K562 (cell line): ENCODE data around the gene KCNMB2. TPM values are rescaled to one million over a fixed set of nuclear protein-coding genes. Genes with fewer than 3 reads are reported as not detected.

Experiments
- ATAC-seq: fragments of 200-7000 bp; cut with Tn5 transposase; 3 replicates; pipeline ENCODE4 v1.9.1; 2020; ENCODE audit warnings: moderate library complexity
- BruUV-seq: library from RNA; stranded (reverse); fragments of 400-500 nt; replicated peaks from 2 replicates; lab custom pipeline; 2021; lab: Mats Ljungman, UMichigan
- CTCF ChIA-PET: fragments of 300-600 bp; formaldehyde crosslinking; extraction: SDS; loops from one replicate; lab custom pipeline; 2021; ENCODE audit warnings: low intra/inter-chr PET ratio; lab: Yijun Ruan, JAX
- POLR2A ChIA-PET: fragments of 300-600, 350-650 bp; sonication (Branson Sonifier 250); formaldehyde crosslinking; extraction: SDS; loops from one replicate; lab custom pipeline; 2021; ENCODE audit warnings: antibody characterized with exemption, inconsistent platforms; lab: Yijun Ruan, JAX
- DNase-seq, 4 experiments: peaks; one replicate each; pipeline versions ENCODE4 v3.0.0 to v3.0.0-alpha.2; 2011 to 2018; ENCODE audit warnings: low spot score in 3 of 4, mixed read lengths in 3 of 4; ENCODE audit errors: extremely low read depth in 1 of 4
- FAIRE-seq: peaks from 2 replicates; lab custom pipeline; 2011; peaks lifted over from hg19 to GRCh38; lab: Jason Lieb, UNC
- H2AFZ ChIP-seq: 2 replicates; pipeline ENCODE4 v1.6.0; 2011; ENCODE audit warnings: low read depth, low read length, control low read depth, inconsistent platforms
- H3K27ac ChIP-seq: fragments of 200-600 bp; 3 replicates; pipeline ENCODE4 v1.8.0; 2011; ENCODE audit warnings: low read depth, mild to moderate bottlenecking, control low read depth, inconsistent platforms, low read length, moderate library complexity, mixed read lengths; ENCODE audit errors: extremely low read depth
- H3K27me3 ChIP-seq, 2 experiments: fragments of 300-600 bp in 1 of 2; 2 replicates in 1 of 2; 3 replicates in 1 of 2; pipeline versions ENCODE4 v1.6.0 to v1.8.0; 2011; ENCODE audit warnings: inconsistent platforms in 2 of 2, low read length in 2 of 2, mild to moderate bottlenecking in 1 of 2, mixed read lengths in 1 of 2, moderate library complexity in 1 of 2; ENCODE audit not compliant: control insufficient read depth in 2 of 2, insufficient read depth in 2 of 2
- H3K36me3 ChIP-seq: fragments of 300-600 bp; 3 replicates; pipeline ENCODE4 v1.8.0; 2011; ENCODE audit warnings: mild to moderate bottlenecking, low read length, inconsistent platforms; ENCODE audit not compliant: control insufficient read depth, insufficient read depth
- H3K4me1 ChIP-seq, 2 experiments: fragments of 200-600 bp in 1 of 2; replicated peaks in 1 of 2; 2 replicates in 1 of 2; 3 replicates in 1 of 2; pipeline versions ENCODE4 v1.5.1 to v1.8.0; 2011; ENCODE audit warnings: inconsistent platforms in 2 of 2, low read length in 2 of 2, mild to moderate bottlenecking in 1 of 2, mixed read lengths in 1 of 2, moderate library complexity in 1 of 2; ENCODE audit not compliant: control insufficient read depth in 2 of 2, insufficient read depth in 2 of 2
- H3K4me2 ChIP-seq: 2 replicates; pipeline ENCODE4 v1.6.1; 2011; ENCODE audit warnings: low read length, control low read depth, inconsistent platforms, mixed read lengths; ENCODE audit not compliant: insufficient read depth
- H3K4me3 ChIP-seq: fragments of 200-600 bp; sonication (generic), shearing (Covaris generic); 2 replicates; pipeline ENCODE4 v1.5.1; 2016; ENCODE audit warnings: control low read depth, inconsistent platforms
- H3K79me2 ChIP-seq: fragments of 200-600 bp; 3 replicates; pipeline ENCODE4 v1.8.0; 2011; ENCODE audit warnings: low read length, inconsistent platforms; ENCODE audit not compliant: control insufficient read depth, insufficient read depth
- H3K9ac ChIP-seq, 2 experiments: 2 replicates each; pipeline versions ENCODE4 v1.6.0 to v1.6.1; 2011; ENCODE audit warnings: low read depth in 2 of 2, low read length in 2 of 2, control low read depth in 1 of 2, inconsistent platforms in 1 of 2, mild to moderate bottlenecking in 1 of 2, mixed read lengths in 1 of 2; ENCODE audit not compliant: insufficient read depth in 1 of 2
- H3K9me1 ChIP-seq: one replicate; pipeline ENCODE4 v1.6.0; 2011; ENCODE audit warnings: inconsistent platforms, mild to moderate bottlenecking, low read length, moderate library complexity; ENCODE audit not compliant: control insufficient read depth, insufficient read depth
- H3K9me3 ChIP-seq: replicated peaks from 2 replicates; pipeline ENCODE4 v1.5.1; 2011; ENCODE audit warnings: low read depth, low read length, inconsistent platforms; ENCODE audit not compliant: control insufficient read depth, insufficient read depth
- H4K20me1 ChIP-seq: replicated peaks from 2 replicates; pipeline ENCODE4 v1.6.1; 2011; ENCODE audit warnings: low read length, inconsistent platforms, mixed read lengths; ENCODE audit not compliant: control insufficient read depth, insufficient read depth
- EGR1 ChIP-seq: fragments of 450-650 bp; conservative IDR thresholded peaks from 2 replicates; pipeline ENCODE4 v1.6.1; 2017; ENCODE audit warnings: mild to moderate bottlenecking
- MAFG ChIP-seq: fragments of 450-650 bp; conservative IDR thresholded peaks from 2 replicates; pipeline ENCODE4 v1.6.1; 2016; ENCODE audit warnings: missing genetic modification characterization, missing compliant biosample characterization
- POLR2H ChIP-seq: IDR thresholded peaks from 2 replicates; pipeline ENCODE4 v1.6.1; 2016; ENCODE audit warnings: missing genetic modification characterization, low read depth, mild to moderate bottlenecking, control low read depth, missing compliant biosample characterization, moderate library complexity
- XRCC5 ChIP-seq: fragments of 200-400 bp; formaldehyde crosslinking; IDR thresholded peaks from 2 replicates; pipeline ENCODE4 v1.6.1; 2017; ENCODE audit warnings: low read depth, mild to moderate bottlenecking, low read length
- ZBTB1 ChIP-seq: sonication (generic); formaldehyde crosslinking; IDR thresholded peaks from 2 replicates; pipeline ENCODE4 v1.8.1; 2023; ENCODE audit warnings: missing genetic modification reagents, low read depth, mild to moderate bottlenecking, borderline replicate concordance
- ZNF76 ChIP-seq: fragments of 250-450 bp; sonication (Bioruptor Pico); IDR thresholded peaks from 2 replicates; pipeline ENCODE4 v1.4.0; 2020; ENCODE audit warnings: mild to moderate bottlenecking, moderate library complexity, borderline replicate concordance
- WGBS: fragments of 100-300 bp; shearing (Covaris generic); methylation state at CpG from one replicate; pipeline ENCODE4 v1.1.6; 2016; ENCODE audit warnings: low coverage, mixed read lengths; ENCODE audit not compliant: insufficient coverage; ENCODE audit errors: missing lambda C conversion rate; 5-methylcytosine and 5-hydroxymethylcytosine counted together
- in situ Hi-C: fragments of 300-500 bp; cut with MboI; formaldehyde crosslinking; loops from 4 replicates; pipeline ENCODE4 v1.15.0; 2018; ENCODE audit warnings: inconsistent platforms, mixed read lengths
- intact Hi-C: fragments of 100-400 bp; cut with micrococcal nuclease; formaldehyde crosslinking; loops from 2 replicates; pipeline ENCODE4 v1.14.2; 2022
- polyA plus RNA-seq, 8 experiments: library from polyadenylated mRNA; depleted of rRNA in 4 of 8; stranded (reverse) in 5 of 8; unstranded in 3 of 8; fragments of >200 nt; fragmentation: Nextera tagmentation in 2 of 8; fragmentation: Illumina TruSeq in 1 of 8; extraction: Ambion mirVana in 2 of 8; extraction: Trizol in 1 of 8; gene quantifications; 2 replicates each; pipeline versions ENCODE4 v1.2.1 to v1.2.3, GENCODE V29; 2011 to 2014; ENCODE audit warnings: inconsistent platforms in 1 of 8, missing spikeins in 1 of 8
- total RNA-seq, 7 experiments: library from RNA; depleted of rRNA in 6 of 7; stranded (reverse); fragments of >200 nt in 6 of 7; fragmentation: Illumina TruSeq in 2 of 7; extraction: Trizol in 2 of 7; gene quantifications; 2 replicates each; pipeline versions ENCODE4 v1.2.1 to v1.2.3, GENCODE V29; 2011 to 2021; ENCODE audit warnings: low replicate concordance in 1 of 7

The KCNMB2 gene
- total and polyA plus RNA-seq, 9 of the 15 experiments (the other 6 are each of a cell fraction or from before 2014, with no cell fraction given): 0.04 to 0.15 TPM; not detected in 7

DNA sequence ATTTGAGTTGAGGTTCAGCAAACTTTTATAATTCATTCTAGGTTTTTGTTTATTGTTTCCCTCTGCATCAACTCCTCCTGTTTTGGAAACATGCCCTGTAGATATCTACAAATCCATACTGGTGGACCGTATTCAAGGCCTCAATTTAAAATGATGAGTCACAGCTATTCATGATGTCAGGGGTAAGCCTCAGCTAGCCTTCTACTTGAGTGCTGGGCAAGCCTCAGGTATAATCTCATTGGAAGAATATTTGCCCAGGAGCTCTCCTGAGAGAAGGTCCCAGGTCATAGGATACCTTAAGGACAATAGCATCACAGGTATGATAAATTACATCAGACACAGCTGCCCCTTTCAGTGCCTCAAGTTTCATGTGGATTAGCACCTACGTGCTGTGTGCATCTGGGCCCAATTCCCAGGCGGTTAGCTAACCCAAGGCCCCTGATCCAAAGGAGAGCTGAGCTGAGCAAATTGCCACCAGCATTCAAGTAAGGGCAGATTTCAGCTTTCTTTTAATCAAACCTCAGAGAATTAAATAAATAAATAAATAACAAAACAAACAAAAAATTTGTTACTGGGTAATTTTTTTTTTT, 87.5 kb downstream of the KCNMB2 start:
- no peak for DNase-seq
- no peak overlapping the region for H3K4me2 ChIP-seq
- ChIA-PET POLR2A (no interaction called here), CTCF (no interaction called here)
- no peaks in the 10 kb centered on the region for H3K79me2 ChIP-seq
- no peaks in the 10 kb centered on the region for H3K27me3 ChIP-seq
- no TSS peak for BruUV-seq
- H2AFZ ChIP-seq: no peak overlapping the region
- FAIRE-seq: no peak
- H3K9me3 ChIP-seq: no peaks in the 10 kb centered on the region
- no peak overlapping the region for H3K9ac ChIP-seq
- H4K20me1 ChIP-seq: no peaks in the 10 kb centered on the region
- in situ Hi-C loops: no loop called here
- no peak for ATAC-seq
- 7% methylated on average over 3 of the region's 3 CpGs for WGBS
- H3K36me3 ChIP-seq: no peaks in the 10 kb centered on the region
- H3K4me1 ChIP-seq: no peaks in the 10 kb centered on the region
- H3K9me1 ChIP-seq: no peaks in the 10 kb centered on the region
- TF ChIP-seq MAFG (tag) (peak; percentile 28; the same call in 1 of the 2 replicates), ZNF76 (CRISPR knock-in tag) (no peak)
- intact Hi-C loops: no loop called here
- H3K27ac ChIP-seq: no peak overlapping the region
- H3K4me3 ChIP-seq: no peak overlapping the region

- FAIRE-seq: no peak
- CTCF ChIA-PET: no interaction called here
- TF ChIP-seq ZBTB1 (CRISPR knock-in tag) (no peak), EGR1 (no peak), XRCC5 (no peak), POLR2H (tag) (no peak)
Measured at GRCh38 chr3:178624276-178624675, 88.0 kb downstream of the KCNMB2 start.

More at GRCh38 chr3:178624276-178624675, 88.0 kb downstream of the KCNMB2 start:
- no peak overlapping the region for H3K9ac ChIP-seq
- H3K36me3 ChIP-seq: no peaks in the 10 kb centered on the region
- DNase-seq (no peak), ATAC-seq (no peak)
- no peaks in the 10 kb centered on the region for H3K9me3 ChIP-seq
- H3K27me3 ChIP-seq: no peaks in the 10 kb centered on the region
- H3K79me2 ChIP-seq: no peaks in the 10 kb centered on the region
- no TSS peak for BruUV-seq
- H3K4me2 ChIP-seq: no peak overlapping the region
- no peaks in the 10 kb centered on the region for H4K20me1 ChIP-seq
- no peak overlapping the region for H3K4me3 ChIP-seq
- POLR2A ChIA-PET: no interaction called here
- in situ Hi-C loops: no loop called here
- H2AFZ ChIP-seq: no peak overlapping the region
- no peaks in the 10 kb centered on the region for H3K4me1 ChIP-seq
- intact Hi-C loops: no loop called here
- H3K9me1 ChIP-seq: no peaks in the 10 kb centered on the region
- no peak overlapping the region for H3K27ac ChIP-seq
